RWPE1 (cell line): ENCODE results near the gene CAMK1.

Experiments
- CTCF ChIA-PET: fragments of 350-600 bp; sonication (Branson Sonifier 250); formaldehyde crosslinking; extraction: SDS; loops from one replicate; lab custom pipeline; 2021; lab: Yijun Ruan, JAX
- POLR2A ChIA-PET: fragments of 400-600 bp; formaldehyde crosslinking; extraction: SDS; loops from one replicate; lab custom pipeline; 2020; ENCODE audit warnings: antibody characterized with exemption; ENCODE audit not compliant: low non-redundant PET; lab: Yijun Ruan, JAX
- DNase-seq: peaks from one replicate; pipeline ENCODE4 v3.0.0; 2012; ENCODE audit warnings: low spot score
- H3K27ac ChIP-seq: fragments of 450-650 bp; 2 replicates; pipeline ENCODE4 v1.5.1; 2017
- CTCF ChIP-seq: fragments of 450-650 bp; conservative IDR thresholded peaks from 2 replicates; pipeline ENCODE4 v1.5.1; 2017; ENCODE audit warnings: low read depth, mild to moderate bottlenecking

The CAMK1 gene

GRCh38 chr3:9769012-9769411 is 735 bp downstream of the CAMK1 start:
- POLR2A ChIA-PET: no interaction called here
- CTCF ChIA-PET: interaction anchor here (1.3 kb wide), 1 partner anchor 54 kb away, joined by 3 read pairs; no protein-coding TSS in a partner anchor
- peak overlapping the region; percentile 82 for H3K27ac ChIP-seq
- TF ChIP-seq CTCF: no peak
- DNase-seq: no peak

GRCh38 chr3:9768141-9768775 is 1.5 kb downstream of the CAMK1 start:
- H3K27ac ChIP-seq: peak overlapping the region; percentile 82
- ChIA-PET POLR2A (no interaction called here), CTCF (no interaction called here)
- TF ChIP-seq CTCF: no peak
- DNase-seq: no peak

- DNase-seq: no peak
- ChIA-PET CTCF (no interaction called here), POLR2A (no interaction called here)
- H3K27ac ChIP-seq: peak overlapping the region; percentile 82
- no peak for TF ChIP-seq CTCF
These were observed 2.3 kb downstream of the CAMK1 start for GRCh38 chr3:9767418-9767817.

- no peak for DNase-seq
- CTCF ChIA-PET: no interaction called here
- POLR2A ChIA-PET: no interaction called here
- no peak for TF ChIP-seq CTCF
- no peak overlapping the region for H3K27ac ChIP-seq
These were observed 3.9 kb downstream of the CAMK1 start for GRCh38 chr3:9765865-9766264.

- TF ChIP-seq CTCF: no peak
- DNase-seq: no peak
- H3K27ac ChIP-seq: peak overlapping the region; percentile 40
- CTCF ChIA-PET: no interaction called here
- POLR2A ChIA-PET: no interaction called here
These were observed 6.9 kb downstream of the CAMK1 start for GRCh38 chr3:9762871-9763270.

GRCh38 chr3:9761919-9762318 is 7.8 kb downstream of the CAMK1 start:
- TF ChIP-seq CTCF: no peak
- DNase-seq: no peak
- ChIA-PET POLR2A (no interaction called here), CTCF (no interaction called here)
- H3K27ac ChIP-seq: peak overlapping the region; percentile 40
